Duodenal mucosa (tissue), 2 donors: ENCODE data around the gene SYK.

ENCODE experiments used
- H3K27ac ChIP-seq: one replicate; pipeline ENCODE4 v1.7.0; 2013; ENCODE audit warnings: low read depth, low read length
- H3K27me3 ChIP-seq, 2 donors: one replicate each; pipeline ENCODE4 v1.7.0; 2013; ENCODE audit warnings: low read length in 2 of 2, control low read depth in 1 of 2; ENCODE audit not compliant: insufficient read depth in 2 of 2, control insufficient read depth in 1 of 2
- H3K36me3 ChIP-seq, 2 donors: one replicate each; pipeline ENCODE4 v1.7.0; 2013; ENCODE audit warnings: low read length in 2 of 2, control low read depth in 1 of 2; ENCODE audit not compliant: insufficient read depth in 2 of 2, control insufficient read depth in 1 of 2
- H3K4me1 ChIP-seq, 2 donors: one replicate each; pipeline ENCODE4 v1.7.0; 2013; ENCODE audit warnings: low read length in 2 of 2, control low read depth in 1 of 2; ENCODE audit not compliant: insufficient read depth in 2 of 2, control insufficient read depth in 1 of 2
- H3K4me3 ChIP-seq, 2 donors: one replicate each; pipeline ENCODE4 v1.7.0; 2013; ENCODE audit warnings: low read length in 2 of 2, low read depth in 1 of 2
- H3K9ac ChIP-seq, 2 donors: one replicate each; pipeline ENCODE4 v1.7.0; 2013; ENCODE audit warnings: low read length in 2 of 2, low read depth in 1 of 2
- H3K9me3 ChIP-seq, 2 donors: one replicate each; pipeline ENCODE4 v1.7.0; 2013; ENCODE audit warnings: low read length in 2 of 2, control low read depth in 1 of 2; ENCODE audit not compliant: control insufficient read depth in 1 of 2

Gene SYK

GRCh38 chr9:90921969-90922368 is 120.3 kb downstream of the SYK start:
- Histone ChIP-seq H3K9ac (no peak overlapping the region), H3K4me1 (no peaks in the 10 kb centered on the region), H3K27me3 (no peaks in the 10 kb centered on the region), H3K36me3 (no peaks in the 10 kb centered on the region), H3K27ac (no peak overlapping the region), H3K9me3 (no peaks in the 10 kb centered on the region), H3K4me3 (no peak overlapping the region)

GRCh38 chr9:90925581-90926257 is 124.1 kb downstream of the SYK start:
- H3K4me1 ChIP-seq: no peaks in the 10 kb centered on the region
- no peak overlapping the region for H3K9ac ChIP-seq
- no peak overlapping the region for H3K4me3 ChIP-seq
- no peaks in the 10 kb centered on the region for H3K9me3 ChIP-seq
- H3K27ac ChIP-seq: no peak overlapping the region
- H3K36me3 ChIP-seq: no peaks in the 10 kb centered on the region
- H3K27me3 ChIP-seq: no peaks in the 10 kb centered on the region

GRCh38 chr9:90926936-90927335 is 125.3 kb downstream of the SYK start:
- no peaks in the 10 kb centered on the region for H3K4me1 ChIP-seq
- H3K4me3 ChIP-seq: no peak overlapping the region
- H3K27me3 ChIP-seq: no peaks in the 10 kb centered on the region
- H3K27ac ChIP-seq: no peak overlapping the region
- H3K9me3 ChIP-seq: no peaks in the 10 kb centered on the region
- no peak overlapping the region for H3K9ac ChIP-seq
- H3K36me3 ChIP-seq: no peaks in the 10 kb centered on the region

GRCh38 chr9:90927496-90927895 is 125.9 kb downstream of the SYK start:
- Histone ChIP-seq H3K4me3 (no peak overlapping the region), H3K27ac (no peak overlapping the region), H3K4me1 (no peaks in the 10 kb centered on the region), H3K9me3 (no peaks in the 10 kb centered on the region), H3K27me3 (no peaks in the 10 kb centered on the region), H3K9ac (no peak overlapping the region), H3K36me3 (no peaks in the 10 kb centered on the region)

GRCh38 chr9:90929626-90930025 is 128.0 kb downstream of the SYK start:
- H3K27me3 ChIP-seq: no peaks in the 10 kb centered on the region
- no peak overlapping the region for H3K4me3 ChIP-seq
- no peaks in the 10 kb centered on the region for H3K36me3 ChIP-seq

GRCh38 chr9:90933468-90933867 is 131.8 kb downstream of the SYK start:
- H3K9ac ChIP-seq: no peak overlapping the region
- H3K4me1 ChIP-seq: no peaks in the 10 kb centered on the region
- H3K9me3 ChIP-seq: no peaks in the 10 kb centered on the region
- H3K27ac ChIP-seq: no peak overlapping the region
- H3K27me3 ChIP-seq: no peaks in the 10 kb centered on the region
- H3K4me3 ChIP-seq: no peak overlapping the region
- H3K36me3 ChIP-seq: no peaks in the 10 kb centered on the region

More at GRCh38 chr9:90929626-90930025, 128.0 kb downstream of the SYK start:
- Histone ChIP-seq H3K9me3 (no peaks in the 10 kb centered on the region), H3K4me1 (no peaks in the 10 kb centered on the region), H3K27ac (no peak overlapping the region), H3K9ac (no peak overlapping the region)

- no peak overlapping the region for H3K4me3 ChIP-seq
- H3K27ac ChIP-seq: no peak overlapping the region
- no peaks in the 10 kb centered on the region for H3K27me3 ChIP-seq
- H3K9ac ChIP-seq: no peak overlapping the region
- H3K4me1 ChIP-seq: no peaks in the 10 kb centered on the region
- no peaks in the 10 kb centered on the region for H3K36me3 ChIP-seq
- no peaks in the 10 kb centered on the region for H3K9me3 ChIP-seq
Measured at GRCh38 chr9:90939351-90939750, 137.7 kb downstream of the SYK start.

GRCh38 chr9:90940280-90940679 is 138.7 kb downstream of the SYK start:
- Histone ChIP-seq H3K27ac (no peak overlapping the region), H3K4me1 (no peaks in the 10 kb centered on the region), H3K36me3 (no peaks in the 10 kb centered on the region)

GRCh38 chr9:90941661-90942060 is 140.0 kb downstream of the SYK start:
- H3K4me3 ChIP-seq: no peak overlapping the region
- no peaks in the 10 kb centered on the region for H3K27me3 ChIP-seq
- H3K36me3 ChIP-seq: no peaks in the 10 kb centered on the region
- no peaks in the 10 kb centered on the region for H3K9me3 ChIP-seq
- no peaks in the 10 kb centered on the region for H3K4me1 ChIP-seq
- H3K9ac ChIP-seq: no peak overlapping the region
- no peak overlapping the region for H3K27ac ChIP-seq

More at GRCh38 chr9:90940280-90940679, 138.7 kb downstream of the SYK start:
- no peaks in the 10 kb centered on the region for H3K9me3 ChIP-seq
- no peak overlapping the region for H3K4me3 ChIP-seq
- no peaks in the 10 kb centered on the region for H3K27me3 ChIP-seq
- no peak overlapping the region for H3K9ac ChIP-seq

- Histone ChIP-seq H3K36me3 (no peaks in the 10 kb centered on the region), H3K27ac (no peak overlapping the region), H3K27me3 (no peaks in the 10 kb centered on the region), H3K4me3 (no peak overlapping the region), H3K9me3 (no peaks in the 10 kb centered on the region), H3K9ac (no peak overlapping the region), H3K4me1 (peaks cover 0 to 4% of the 10 kb centered on the region in 2 donors)
Measured at GRCh38 chr9:90942555-90942954, 140.9 kb downstream of the SYK start.
